HEK293 (cell line): Measurements from ENCODE around the gene UBXN1.
A peak's percentile ranks its signal among the peaks of the same experiment; 100 is the strongest.

Experiments
- CTCF ChIA-PET: fragments of 350-600 bp; formaldehyde crosslinking; extraction: SDS; loops from one replicate; lab custom pipeline; 2021; ENCODE audit warnings: antibody characterized with exemption; lab: Yijun Ruan, JAX
- POLR2A ChIA-PET: fragments of 300-600 bp; formaldehyde crosslinking; extraction: SDS; loops from one replicate; lab custom pipeline; 2020; ENCODE audit warnings: antibody characterized with exemption, inconsistent platforms; lab: Yijun Ruan, JAX
- H3K27ac ChIP-seq: fragments of 200-500 bp; sonication (Bioruptor generic); 2 replicates; pipeline ENCODE4 v1.5.1; 2014; ENCODE audit warnings: low read depth, low read length, control low read depth, inconsistent platforms; ENCODE audit errors: extremely low read depth
- H3K36me3 ChIP-seq, 2 experiments: fragments of 200-500 bp in 1 of 2; sonication (Bioruptor generic) in 1 of 2; 1 replicate in 1 of 2; 2 replicates in 1 of 2; pipeline ENCODE4 v1.5.1; 2014 to 2017; ENCODE audit warnings: inconsistent platforms in 2 of 2, low read length in 2 of 2; ENCODE audit not compliant: control insufficient read depth in 2 of 2, insufficient read depth in 1 of 2
- H3K4me1 ChIP-seq: fragments of 200-500 bp; sonication (Bioruptor generic); 2 replicates; pipeline ENCODE4 v1.5.1; 2014; ENCODE audit warnings: mild to moderate bottlenecking, low read length, inconsistent platforms; ENCODE audit not compliant: control insufficient read depth, insufficient read depth
- H3K4me3 ChIP-seq: 2 replicates; pipeline ENCODE4 v1.5.1; 2011; ENCODE audit warnings: low read depth, mild to moderate bottlenecking, control low read depth, low read length, moderate library complexity
- H3K9me3 ChIP-seq: fragments of 200-500 bp; sonication (Bioruptor generic); 2 replicates; pipeline ENCODE4 v1.5.1; 2014; ENCODE audit warnings: low read depth, low read length, inconsistent platforms; ENCODE audit not compliant: control insufficient read depth, insufficient read depth
- BCL6B ChIP-seq: fragments of 450-650 bp; formaldehyde crosslinking; IDR thresholded peaks from 2 replicates; pipeline ENCODE4 v1.5.1; 2017; ENCODE audit warnings: missing biosample characterization, missing genetic modification characterization
- CTCF ChIP-seq: fragments of 450-650 bp; formaldehyde crosslinking; IDR thresholded peaks from 2 replicates; pipeline ENCODE4 v1.5.1; 2016; ENCODE audit warnings: missing biosample characterization, missing genetic modification characterization
- GLI4 ChIP-seq: fragments of 450-650 bp; formaldehyde crosslinking; IDR thresholded peaks from 2 replicates; pipeline ENCODE4 v1.5.1; 2016; ENCODE audit warnings: missing biosample characterization, missing genetic modification characterization
- MYNN ChIP-seq: fragments of 450-650 bp; formaldehyde crosslinking; IDR thresholded peaks from 2 replicates; pipeline ENCODE4 v1.5.1; 2016; ENCODE audit warnings: missing biosample characterization, missing genetic modification characterization, borderline replicate concordance
- YY2 ChIP-seq: fragments of 450-650 bp; formaldehyde crosslinking; IDR thresholded peaks from 2 replicates; pipeline ENCODE4 v1.5.1; 2016; ENCODE audit warnings: missing biosample characterization, missing genetic modification characterization
- ZBTB17 ChIP-seq: fragments of 450-650 bp; formaldehyde crosslinking; IDR thresholded peaks from 2 replicates; pipeline ENCODE4 v1.5.1; 2016; ENCODE audit warnings: missing biosample characterization, missing genetic modification characterization
- ZBTB20 ChIP-seq: fragments of 450-650 bp; formaldehyde crosslinking; IDR thresholded peaks from 2 replicates; pipeline ENCODE4 v1.5.1; 2016; ENCODE audit warnings: missing biosample characterization, missing genetic modification characterization
- ZNF175 ChIP-seq: fragments of 450-650 bp; formaldehyde crosslinking; IDR thresholded peaks from 2 replicates; pipeline ENCODE4 v1.5.1; 2016; ENCODE audit warnings: missing biosample characterization, missing genetic modification characterization
- ZNF18 ChIP-seq: fragments of 450-650 bp; formaldehyde crosslinking; IDR thresholded peaks from 2 replicates; pipeline ENCODE4 v1.5.1; 2016; ENCODE audit warnings: missing biosample characterization, missing genetic modification characterization
- ZNF184 ChIP-seq: fragments of 450-650 bp; IDR thresholded peaks from 2 replicates; pipeline ENCODE4 v1.5.1; 2018; ENCODE audit warnings: missing biosample characterization, mild to moderate bottlenecking, missing genetic modification characterization
- ZNF211 ChIP-seq: fragments of 450-650 bp; formaldehyde crosslinking; IDR thresholded peaks from 2 replicates; pipeline ENCODE4 v1.5.1; 2016; ENCODE audit warnings: low read depth, missing biosample characterization, missing genetic modification characterization
- ZNF335 ChIP-seq: fragments of 450-650 bp; formaldehyde crosslinking; conservative IDR thresholded peaks from 2 replicates; pipeline ENCODE4 v1.5.1; 2016; ENCODE audit warnings: missing biosample characterization, missing genetic modification characterization
- ZNF600 ChIP-seq: fragments of 450-650 bp; formaldehyde crosslinking; IDR thresholded peaks from 2 replicates; pipeline ENCODE4 v1.5.1; 2016; ENCODE audit warnings: missing biosample characterization, missing genetic modification characterization
- ZNF654 ChIP-seq: fragments of 450-650 bp; formaldehyde crosslinking; IDR thresholded peaks from 2 replicates; pipeline ENCODE4 v1.5.1; 2016; ENCODE audit warnings: low read depth, missing biosample characterization, missing genetic modification characterization
- ZSCAN23 ChIP-seq: fragments of 450-650 bp; formaldehyde crosslinking; IDR thresholded peaks from 2 replicates; pipeline ENCODE4 v1.5.1; 2016; ENCODE audit warnings: missing biosample characterization, missing genetic modification characterization
- TF ChIP-seq, protein P1 (sequence below): fragments of 450-650 bp; formaldehyde crosslinking; IDR thresholded peaks from 2 replicates; pipeline ENCODE4 v1.5.1; 2016; ENCODE audit warnings: missing biosample characterization, missing genetic modification characterization
- TF ChIP-seq, protein P2 (sequence below): fragments of 450-650 bp; formaldehyde crosslinking; IDR thresholded peaks from 2 replicates; pipeline ENCODE4 v1.5.1; 2016; ENCODE audit warnings: missing biosample characterization, missing genetic modification characterization
- TF ChIP-seq, protein P3 (sequence below): fragments of 450-650 bp; formaldehyde crosslinking; optimal IDR thresholded peaks from 2 replicates; pipeline ENCODE3; 2016; ENCODE audit warnings: missing biosample characterization, mild to moderate bottlenecking, missing genetic modification characterization

UBXN1 gene

DNA sequence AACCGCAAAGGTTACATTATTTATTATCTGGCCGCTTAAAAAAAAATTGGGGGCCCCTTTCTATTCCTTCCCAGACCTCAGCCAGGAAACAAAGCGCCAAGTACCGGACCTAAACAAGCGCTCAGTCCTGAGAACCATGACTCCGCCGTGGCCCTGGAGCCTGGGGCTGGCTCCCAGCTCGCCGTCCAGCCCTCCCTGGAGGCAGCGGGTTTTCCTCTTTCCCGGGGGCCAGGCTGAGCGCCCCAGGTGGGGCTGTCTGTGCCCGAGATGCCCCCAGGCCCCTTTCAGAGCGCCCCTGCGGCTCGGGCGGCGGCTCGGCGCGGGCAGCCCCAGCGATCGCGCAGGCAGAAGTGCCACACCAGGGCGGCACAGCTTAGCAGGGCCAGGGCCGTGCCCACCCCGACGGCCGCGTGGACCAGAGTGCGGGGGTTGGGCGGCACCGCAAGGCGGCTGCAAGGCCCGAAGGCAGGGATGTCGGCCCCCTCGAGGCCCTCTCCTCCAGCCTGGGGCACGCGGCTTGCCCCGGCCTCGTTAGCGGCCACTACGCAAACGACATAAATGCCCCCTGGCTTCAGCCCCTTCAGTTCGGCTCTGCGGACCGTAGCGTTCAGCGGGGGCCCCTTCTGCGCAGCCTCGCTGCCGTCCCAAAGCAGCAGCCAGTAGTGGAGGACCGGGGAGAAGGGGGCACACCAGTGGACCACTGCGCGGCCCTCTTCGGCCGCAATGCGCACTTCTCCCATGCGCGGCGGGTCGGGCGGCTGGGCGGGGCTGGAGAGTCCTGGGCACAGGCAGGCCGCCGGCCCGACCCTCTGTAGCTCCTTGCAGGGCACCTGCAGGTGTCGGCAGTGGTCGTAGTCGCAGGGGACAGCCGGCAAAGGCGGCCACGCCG lies 8.9 kb upstream of the UBXN1 start (continued):
- TF ChIP-seq ZNF211 (tag by site-specific recombination): no peak
- TF ChIP-seq YY2 (tag by site-specific recombination): no peak
- no peak for TF ChIP-seq ZNF175 (tag by site-specific recombination)
- TF ChIP-seq GLI4 (tag by site-specific recombination): no peak
- no peak for TF ChIP-seq MYNN
- no peak for TF ChIP-seq ZNF184 (tag by site-specific recombination)

GRCh38 chr11:62682518-62682917 lies 3.6 kb upstream of the UBXN1 start:
- ChIA-PET CTCF (interaction anchor here (4.5 kb wide), 1 partner anchor 12 kb away, joined by 46 read pairs; no protein-coding TSS in a partner anchor), POLR2A (interaction anchor here (0.6 to 0.7 kb wide), 2 partner anchors 9 to 12 kb away, joined by 3 to 4 read pairs; no protein-coding TSS in a partner anchor)
- TF ChIP-seq ZSCAN23 (tag by site-specific recombination) (no peak), ZNF18 (tag by site-specific recombination) (peak; percentile 62; the same call in 1 of the 2 replicates), ZBTB20 (no peak)
- TF ChIP-seq, protein P1, sequence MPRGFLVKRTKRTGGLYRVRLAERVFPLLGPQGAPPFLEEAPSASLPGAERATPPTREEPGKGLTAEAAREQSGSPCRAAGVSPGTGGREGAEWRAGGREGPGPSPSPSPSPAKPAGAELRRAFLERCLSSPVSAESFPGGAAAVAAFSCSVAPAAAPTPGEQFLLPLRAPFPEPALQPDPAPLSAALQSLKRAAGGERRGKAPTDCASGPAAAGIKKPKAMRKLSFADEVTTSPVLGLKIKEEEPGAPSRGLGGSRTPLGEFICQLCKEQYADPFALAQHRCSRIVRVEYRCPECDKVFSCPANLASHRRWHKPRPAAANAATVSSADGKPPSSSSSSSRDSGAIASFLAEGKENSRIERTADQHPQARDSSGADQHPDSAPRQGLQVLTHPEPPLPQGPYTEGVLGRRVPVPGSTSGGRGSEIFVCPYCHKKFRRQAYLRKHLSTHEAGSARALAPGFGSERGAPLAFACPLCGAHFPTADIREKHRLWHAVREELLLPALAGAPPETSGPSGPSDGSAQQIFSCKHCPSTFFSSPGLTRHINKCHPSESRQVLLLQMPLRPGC (tag by site-specific recombination): no peak
- TF ChIP-seq, protein P2, sequence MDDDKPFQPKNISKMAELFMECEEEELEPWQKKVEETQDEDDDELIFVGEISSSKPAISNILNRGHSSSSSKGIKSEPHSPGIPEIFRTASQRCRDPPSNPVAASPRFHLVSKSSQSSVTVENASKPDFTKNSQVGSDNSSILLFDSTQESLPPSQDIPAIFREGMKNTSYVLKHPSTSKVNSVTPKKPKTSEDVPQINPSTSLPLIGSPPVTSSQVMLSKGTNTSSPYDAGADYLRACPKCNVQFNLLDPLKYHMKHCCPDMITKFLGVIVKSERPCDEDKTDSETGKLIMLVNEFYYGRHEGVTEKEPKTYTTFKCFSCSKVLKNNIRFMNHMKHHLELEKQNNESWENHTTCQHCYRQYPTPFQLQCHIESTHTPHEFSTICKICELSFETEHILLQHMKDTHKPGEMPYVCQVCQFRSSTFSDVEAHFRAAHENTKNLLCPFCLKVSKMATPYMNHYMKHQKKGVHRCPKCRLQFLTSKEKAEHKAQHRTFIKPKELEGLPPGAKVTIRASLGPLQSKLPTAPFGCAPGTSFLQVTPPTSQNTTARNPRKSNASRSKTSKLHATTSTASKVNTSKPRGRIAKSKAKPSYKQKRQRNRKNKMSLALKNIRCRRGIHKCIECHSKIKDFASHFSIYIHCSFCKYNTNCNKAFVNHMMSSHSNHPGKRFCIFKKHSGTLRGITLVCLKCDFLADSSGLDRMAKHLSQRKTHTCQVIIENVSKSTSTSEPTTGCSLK: no peak
- H3K4me3 ChIP-seq: no peak overlapping the region
- peaks cover 6% of the 10 kb centered on the region for H3K4me1 ChIP-seq
- H3K9me3 ChIP-seq: no peaks in the 10 kb centered on the region
- no peak overlapping the region for H3K27ac ChIP-seq
- peaks cover 0 to 5% of the 10 kb centered on the region in 2 experiments; a peak in 1 of 3 replicates for H3K36me3 ChIP-seq

DNA sequence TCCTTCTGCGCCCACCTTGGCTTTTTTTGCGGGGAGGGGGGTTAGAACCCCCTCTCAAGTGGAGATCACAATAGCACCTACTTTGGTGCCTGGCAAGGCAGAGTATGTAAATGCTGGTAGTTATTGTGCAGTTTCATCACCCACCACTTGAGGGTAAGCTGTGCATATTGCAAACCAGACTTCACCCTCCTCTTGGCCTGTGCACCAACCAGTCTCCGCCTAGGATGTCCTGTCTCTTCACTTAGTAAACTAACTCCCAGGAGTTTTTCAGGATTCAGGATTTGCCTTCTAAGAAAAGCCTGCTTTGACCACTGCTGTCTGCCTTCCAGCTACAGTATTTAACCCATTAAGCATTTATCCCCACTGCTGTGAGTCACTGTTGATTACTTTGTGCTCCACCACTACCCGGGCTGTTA lies 2.0 kb upstream of the UBXN1 start:
- H3K4me3 ChIP-seq: no peak overlapping the region
- TF ChIP-seq BCL6B: 0 out of 2 replicates have a peak, but pooled peaks have one; percentile 33
- TF ChIP-seq ZNF600 (tag by site-specific recombination): no peak
- peak; percentile 30; the same call in 1 of the 2 replicates for TF ChIP-seq ZBTB17
- peak; percentile 65 for TF ChIP-seq ZNF654
- TF ChIP-seq, protein P3, sequence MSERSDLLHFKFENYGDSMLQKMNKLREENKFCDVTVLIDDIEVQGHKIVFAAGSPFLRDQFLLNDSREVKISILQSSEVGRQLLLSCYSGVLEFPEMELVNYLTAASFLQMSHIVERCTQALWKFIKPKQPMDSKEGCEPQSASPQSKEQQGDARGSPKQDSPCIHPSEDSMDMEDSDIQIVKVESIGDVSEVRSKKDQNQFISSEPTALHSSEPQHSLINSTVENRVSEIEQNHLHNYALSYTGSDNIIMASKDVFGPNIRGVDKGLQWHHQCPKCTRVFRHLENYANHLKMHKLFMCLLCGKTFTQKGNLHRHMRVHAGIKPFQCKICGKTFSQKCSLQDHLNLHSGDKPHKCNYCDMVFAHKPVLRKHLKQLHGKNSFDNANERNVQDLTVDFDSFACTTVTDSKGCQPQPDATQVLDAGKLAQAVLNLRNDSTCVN (tag by site-specific recombination): no peak
- peak; percentile 5; the same call in 1 of the 2 replicates for TF ChIP-seq ZNF335 (tag by site-specific recombination)
- TF ChIP-seq CTCF: peak; percentile 28; the same call in 1 of the 2 replicates
- TF ChIP-seq, all 188 proteins: peak for 5
- H3K4me1 ChIP-seq: peaks cover 8% of the 10 kb centered on the region
- CTCF ChIA-PET: interaction anchor here (0.5 to 4.5 kb wide), 32 partner anchors 9 to 299 kb away, joined by 3 to 46 read pairs (median 3); partner anchors contain the start of genes LBHD1, LRRN4CL, TAF6L and UQCC3
- H3K9me3 ChIP-seq: no peaks in the 10 kb centered on the region
- 0 out of 2 replicates have a peak overlapping the region, but pooled peaks have one; percentile 13 for H3K27ac ChIP-seq
- POLR2A ChIA-PET: interaction anchor here (0.6 to 3.5 kb wide), 15 partner anchors 8 to 256 kb away, joined by 3 to 24 read pairs (median 5); partner anchors contain the start of genes BSCL2, C11orf98, CSKMT and GANAB
- H3K36me3 ChIP-seq: peaks cover 0 to 20% of the 10 kb centered on the region in 2 experiments; a peak in 1 of 3 replicates
